ENCODE results near the gene GRM5.

Gene GRM5

DNA sequence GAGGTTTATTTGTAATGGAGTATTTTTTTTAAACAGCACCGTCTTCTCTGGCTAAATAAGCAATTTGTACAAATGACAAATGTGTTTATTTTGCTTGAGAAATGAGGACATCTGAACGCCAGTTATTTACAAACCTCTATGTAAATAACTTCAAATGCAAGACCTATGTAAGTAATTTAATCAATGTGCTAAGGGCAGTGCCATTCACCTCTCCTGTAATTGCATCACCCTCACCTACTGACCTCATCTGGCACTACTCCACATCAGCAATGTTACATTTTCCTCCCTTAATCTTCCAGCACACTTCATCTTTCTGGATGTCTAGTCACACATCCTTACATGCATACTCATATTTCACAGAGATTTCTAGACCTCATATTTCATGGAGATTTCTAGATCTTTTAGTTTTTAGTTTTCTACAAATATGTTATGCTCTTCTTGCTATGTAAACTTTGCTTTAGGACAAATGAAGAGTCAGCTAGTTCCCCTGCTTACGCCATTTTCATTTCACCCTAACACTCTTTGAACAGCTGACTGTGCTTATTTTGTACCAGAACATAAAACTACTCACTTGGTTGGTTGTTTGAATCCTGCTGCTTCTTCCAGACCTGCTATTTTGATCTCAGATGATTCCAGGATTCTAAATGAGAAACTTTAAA, 238.6 kb downstream of the GRM5 start:
- H3K27ac ChIP-seq: peak overlapping the region; percentile 24
- TF ChIP-seq, protein P1, sequence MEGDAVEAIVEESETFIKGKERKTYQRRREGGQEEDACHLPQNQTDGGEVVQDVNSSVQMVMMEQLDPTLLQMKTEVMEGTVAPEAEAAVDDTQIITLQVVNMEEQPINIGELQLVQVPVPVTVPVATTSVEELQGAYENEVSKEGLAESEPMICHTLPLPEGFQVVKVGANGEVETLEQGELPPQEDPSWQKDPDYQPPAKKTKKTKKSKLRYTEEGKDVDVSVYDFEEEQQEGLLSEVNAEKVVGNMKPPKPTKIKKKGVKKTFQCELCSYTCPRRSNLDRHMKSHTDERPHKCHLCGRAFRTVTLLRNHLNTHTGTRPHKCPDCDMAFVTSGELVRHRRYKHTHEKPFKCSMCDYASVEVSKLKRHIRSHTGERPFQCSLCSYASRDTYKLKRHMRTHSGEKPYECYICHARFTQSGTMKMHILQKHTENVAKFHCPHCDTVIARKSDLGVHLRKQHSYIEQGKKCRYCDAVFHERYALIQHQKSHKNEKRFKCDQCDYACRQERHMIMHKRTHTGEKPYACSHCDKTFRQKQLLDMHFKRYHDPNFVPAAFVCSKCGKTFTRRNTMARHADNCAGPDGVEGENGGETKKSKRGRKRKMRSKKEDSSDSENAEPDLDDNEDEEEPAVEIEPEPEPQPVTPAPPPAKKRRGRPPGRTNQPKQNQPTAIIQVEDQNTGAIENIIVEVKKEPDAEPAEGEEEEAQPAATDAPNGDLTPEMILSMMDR (IDR thresholded peaks at IDR 0.05): no peak
- TF ChIP-seq ZFX (IDR thresholded peaks at IDR 0.05; ENCODE audit: borderline replicate concordance): no peak

GRCh38 chr11:88819616-88820015, 246.2 kb downstream of the GRM5 start:
- TF ChIP-seq ZFX (IDR thresholded peaks at IDR 0.05; ENCODE audit: borderline replicate concordance): no peak
- TF ChIP-seq, protein P1 (IDR thresholded peaks at IDR 0.05): no peak

DNA sequence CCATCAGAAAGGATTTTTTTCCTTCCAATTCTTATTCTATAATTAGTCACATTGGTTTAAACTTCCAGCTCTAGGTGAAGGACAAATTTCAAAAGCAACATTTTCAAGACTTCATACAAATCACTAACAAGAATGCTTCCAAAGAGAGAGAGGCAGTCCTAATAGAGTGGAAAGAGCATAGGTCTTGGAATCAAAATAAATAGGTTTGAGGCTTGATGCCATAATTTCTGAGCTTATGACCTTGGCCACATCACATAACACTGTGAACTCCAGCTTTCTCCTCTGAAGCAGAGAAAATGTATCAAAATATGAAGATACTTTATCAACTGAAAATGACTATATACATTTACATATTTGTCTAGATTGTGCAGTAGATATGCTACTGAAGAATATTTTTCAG, 246.8 kb downstream of the GRM5 start:
- no peak for TF ChIP-seq ZFX (IDR thresholded peaks at IDR 0.05; ENCODE audit: borderline replicate concordance)
- TF ChIP-seq, protein P1 (IDR thresholded peaks at IDR 0.05): no peak
- H3K27ac ChIP-seq: no peak overlapping the region

More at GRCh38 chr11:88819616-88820015, 246.2 kb downstream of the GRM5 start:
- no peak overlapping the region for H3K27ac ChIP-seq

GRCh38 chr11:88815505-88815904, 250.3 kb downstream of the GRM5 start:
- H3K27ac ChIP-seq: no peak overlapping the region
- TF ChIP-seq, protein P1 (IDR thresholded peaks at IDR 0.05): no peak
- TF ChIP-seq ZFX (IDR thresholded peaks at IDR 0.05; ENCODE audit: borderline replicate concordance): no peak

GRCh38 chr11:88814076-88814475, 251.7 kb downstream of the GRM5 start:
- TF ChIP-seq, protein P1 (IDR thresholded peaks at IDR 0.05): no peak
- no peak for TF ChIP-seq ZFX (IDR thresholded peaks at IDR 0.05; ENCODE audit: borderline replicate concordance)
- no peak overlapping the region for H3K27ac ChIP-seq

GRCh38 chr11:88813233-88813915, 252.4 kb downstream of the GRM5 start:
- no peak overlapping the region for H3K27ac ChIP-seq
- TF ChIP-seq, protein P1 (IDR thresholded peaks at IDR 0.05): no peak
- no peak for TF ChIP-seq ZFX (IDR thresholded peaks at IDR 0.05; ENCODE audit: borderline replicate concordance)

GRCh38 chr11:88810420-88811097, 255.2 kb downstream of the GRM5 start:
- no peak for TF ChIP-seq ZFX (IDR thresholded peaks at IDR 0.05; ENCODE audit: borderline replicate concordance)
- TF ChIP-seq, protein P1 (IDR thresholded peaks at IDR 0.05): no peak
- no peak overlapping the region for H3K27ac ChIP-seq
